Liver (tissue), 9 donors: Measurements from ENCODE around the gene ANKRD44. TPM values are rescaled to one million over a fixed set of nuclear protein-coding genes. Genes with fewer than 3 reads are reported as not detected.

ENCODE experiments used
- DNase-seq: peaks from one replicate; pipeline ENCODE4 v3.0.0-alpha.2; 2017; ENCODE audit warnings: low spot score
- H3K27ac ChIP-seq, 2 donors: one replicate each; pipeline ENCODE4 v1.7.0; 2013; ENCODE audit warnings: inconsistent platforms in 2 of 2, low read length in 2 of 2, control low read depth in 1 of 2, low read depth in 1 of 2, mild to moderate bottlenecking in 1 of 2
- H3K27me3 ChIP-seq, 4 donors: one replicate each; pipeline versions ENCODE4 v1.6.1 to v1.7.0; 2013; ENCODE audit warnings: low read length in 3 of 4, inconsistent platforms in 1 of 4, mild to moderate bottlenecking in 1 of 4, moderate library complexity in 1 of 4; ENCODE audit not compliant: control insufficient read depth in 4 of 4, insufficient read depth in 4 of 4
- H3K36me3 ChIP-seq, 4 donors: one replicate each; pipeline versions ENCODE4 v1.6.1 to v1.7.0; 2013; ENCODE audit warnings: low read length in 3 of 4, mild to moderate bottlenecking in 3 of 4, low read depth in 1 of 4, moderate library complexity in 1 of 4; ENCODE audit not compliant: control insufficient read depth in 4 of 4, insufficient read depth in 3 of 4
- H3K4me1 ChIP-seq, 4 donors: one replicate each; pipeline versions ENCODE4 v1.6.1 to v1.7.0; 2013; ENCODE audit warnings: low read length in 3 of 4, mild to moderate bottlenecking in 3 of 4, moderate library complexity in 1 of 4; ENCODE audit not compliant: control insufficient read depth in 4 of 4, insufficient read depth in 4 of 4
- H3K4me3 ChIP-seq, 3 donors: one replicate each; pipeline versions ENCODE4 v1.6.1 to v1.7.0; 2013; ENCODE audit warnings: low read length in 3 of 3, control low read depth in 1 of 3, low read depth in 1 of 3, mild to moderate bottlenecking in 1 of 3
- H3K9ac ChIP-seq, 2 donors: one replicate each; pipeline ENCODE4 v1.7.0; 2013; ENCODE audit warnings: low read length in 2 of 2, mild to moderate bottlenecking in 2 of 2, moderate library complexity in 2 of 2, control low read depth in 1 of 2, low read depth in 1 of 2
- H3K9me3 ChIP-seq, 4 donors: one replicate each; pipeline versions ENCODE4 v1.6.1 to v1.7.0; 2013; ENCODE audit warnings: low read length in 3 of 4; ENCODE audit not compliant: control insufficient read depth in 4 of 4
- EGR1 ChIP-seq, 2 donors: IDR thresholded peaks; 2 replicates each; pipeline ENCODE4 v1.6.1; 2016 to 2018; ENCODE audit warnings: antibody characterized with exemption in 2 of 2, low read depth in 2 of 2
- FOXA2 ChIP-seq: IDR thresholded peaks from 2 replicates; pipeline ENCODE4 v1.6.1; 2016; ENCODE audit warnings: antibody characterized with exemption
- GABPA ChIP-seq, 2 donors: IDR thresholded peaks in 1 of 2; conservative IDR thresholded peaks in 1 of 2; 2 replicates each; pipeline ENCODE4 v1.6.1; 2016; ENCODE audit warnings: antibody characterized with exemption in 2 of 2, mild to moderate bottlenecking in 1 of 2, moderate library complexity in 1 of 2
- HNF4G ChIP-seq: IDR thresholded peaks from 2 replicates; pipeline ENCODE4 v1.6.1; 2016; ENCODE audit warnings: antibody characterized with exemption
- JUND ChIP-seq, 2 donors: IDR thresholded peaks; 2 replicates each; pipeline ENCODE4 v1.6.1; 2016; ENCODE audit warnings: antibody characterized with exemption in 2 of 2
- NR2F2 ChIP-seq: IDR thresholded peaks from 2 replicates; pipeline ENCODE4 v1.6.1; 2016; ENCODE audit warnings: antibody characterized with exemption
- RAD21 ChIP-seq, 2 donors: IDR thresholded peaks; 2 replicates each; pipeline ENCODE4 v1.6.1; 2016; ENCODE audit warnings: antibody characterized with exemption in 2 of 2, mild to moderate bottlenecking in 2 of 2
- RXRA ChIP-seq, 2 donors: IDR thresholded peaks; 2 replicates each; pipeline ENCODE4 v1.6.1; 2017 to 2018; ENCODE audit warnings: antibody characterized with exemption in 2 of 2, mild to moderate bottlenecking in 1 of 2
- SP1 ChIP-seq: IDR thresholded peaks from 2 replicates; pipeline ENCODE4 v1.6.1; 2018; ENCODE audit warnings: antibody characterized with exemption, mild to moderate bottlenecking
- TAF1 ChIP-seq: conservative IDR thresholded peaks from 2 replicates; pipeline ENCODE4 v1.6.1; 2016; ENCODE audit warnings: antibody characterized with exemption, mild to moderate bottlenecking
- YY1 ChIP-seq: IDR thresholded peaks from 2 replicates; pipeline ENCODE4 v1.6.1; 2016; ENCODE audit warnings: antibody characterized with exemption, mild to moderate bottlenecking
- WGBS: extraction: QIAGEN DNeasy Blood & Tissue Kit; methylation state at CpG from one replicate; pipeline ENCODE4 v1.1.7; 2013; 5-methylcytosine and 5-hydroxymethylcytosine counted together
- polyA plus RNA-seq, 2 donors: library from polyadenylated mRNA; stranded (reverse) in 1 of 2; unstranded in 1 of 2; fragments of 200-250 nt in 1 of 2; fragments of >200 nt in 1 of 2; fragmentation: Nextera tagmentation in 1 of 2; extraction: Ambion mirVana in 1 of 2; gene quantifications; one replicate each; pipeline versions ENCODE4 v1.2.1 to v1.2.3, GENCODE V29; 2013 to 2015
- total RNA-seq, 2 donors: library from RNA; depleted of rRNA; stranded (reverse); fragments of >200 nt; gene quantifications; one replicate each; pipeline ENCODE4 v1.2.3, GENCODE V29; 2014
- TF ChIP-seq, protein P1 (sequence below): fragments of 150-350 bp; IDR thresholded peaks from 2 replicates; pipeline ENCODE4 v1.5.1; 2017; ENCODE audit warnings: improper control_type of control experiment, low read depth, low read length; ENCODE audit not compliant: missing input control
- TF ChIP-seq, protein P2 (sequence below): IDR thresholded peaks from 2 replicates; pipeline ENCODE4 v1.6.1; 2016; ENCODE audit warnings: antibody characterized with exemption
- TF ChIP-seq, protein P3 (sequence below): IDR thresholded peaks from 2 replicates; pipeline ENCODE4 v1.6.1; 2016; ENCODE audit warnings: antibody characterized with exemption
- TF ChIP-seq, protein P4 (sequence below): IDR thresholded peaks from 2 replicates; pipeline ENCODE4 v1.6.1; 2016; ENCODE audit warnings: antibody characterized with exemption, mild to moderate bottlenecking
- donor health status: healthy.
- donor health status: healthy.
- donor health status: healthy.
- donor health status: healthy.
- donor health status: healthy.

The ANKRD44 gene
- total and polyA plus RNA-seq, 4 donors = 3.8 to 18.2 (median 6.8) TPM

DNA sequence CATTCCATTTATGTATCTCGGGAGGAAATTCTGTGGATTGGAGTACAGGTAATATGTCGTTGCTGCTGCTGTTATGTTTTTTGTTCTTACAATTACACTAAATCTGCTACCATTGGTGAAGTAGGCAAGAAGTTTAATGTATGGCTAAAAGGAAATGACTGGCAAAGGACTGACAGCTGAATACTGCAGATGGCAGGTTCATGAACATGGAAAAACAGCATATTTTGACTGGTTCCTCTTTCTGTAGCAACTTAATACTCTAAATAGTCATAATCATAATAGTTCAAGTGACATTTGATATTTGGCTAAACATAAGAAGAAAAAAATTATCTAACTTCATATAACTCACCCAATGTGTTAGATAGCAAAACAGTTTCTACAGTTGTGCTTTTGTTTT, 299.6 kb downstream of the ANKRD44 start:
- DNase-seq = no peak
- Histone ChIP-seq H3K27me3 (no peaks in the 10 kb centered on the region), H3K9ac (no peak overlapping the region), H3K36me3 (peaks cover 0 to 4% (median 0%) of the 10 kb centered on the region in 4 donors), H3K4me3 (no peak overlapping the region), H3K9me3 (no peaks in the 10 kb centered on the region), H3K4me1 (peaks cover 0 to 4% (median 3%) of the 10 kb centered on the region in 4 donors), H3K27ac (no peak overlapping the region)
- 88% methylated on average over 2 of the region's 2 CpGs for WGBS
- TF ChIP-seq YY1 (no peak), FOXA2 (no peak)
- TF ChIP-seq, protein P1, sequence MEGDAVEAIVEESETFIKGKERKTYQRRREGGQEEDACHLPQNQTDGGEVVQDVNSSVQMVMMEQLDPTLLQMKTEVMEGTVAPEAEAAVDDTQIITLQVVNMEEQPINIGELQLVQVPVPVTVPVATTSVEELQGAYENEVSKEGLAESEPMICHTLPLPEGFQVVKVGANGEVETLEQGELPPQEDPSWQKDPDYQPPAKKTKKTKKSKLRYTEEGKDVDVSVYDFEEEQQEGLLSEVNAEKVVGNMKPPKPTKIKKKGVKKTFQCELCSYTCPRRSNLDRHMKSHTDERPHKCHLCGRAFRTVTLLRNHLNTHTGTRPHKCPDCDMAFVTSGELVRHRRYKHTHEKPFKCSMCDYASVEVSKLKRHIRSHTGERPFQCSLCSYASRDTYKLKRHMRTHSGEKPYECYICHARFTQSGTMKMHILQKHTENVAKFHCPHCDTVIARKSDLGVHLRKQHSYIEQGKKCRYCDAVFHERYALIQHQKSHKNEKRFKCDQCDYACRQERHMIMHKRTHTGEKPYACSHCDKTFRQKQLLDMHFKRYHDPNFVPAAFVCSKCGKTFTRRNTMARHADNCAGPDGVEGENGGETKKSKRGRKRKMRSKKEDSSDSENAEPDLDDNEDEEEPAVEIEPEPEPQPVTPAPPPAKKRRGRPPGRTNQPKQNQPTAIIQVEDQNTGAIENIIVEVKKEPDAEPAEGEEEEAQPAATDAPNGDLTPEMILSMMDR = no peak
- TF ChIP-seq, protein P2, sequence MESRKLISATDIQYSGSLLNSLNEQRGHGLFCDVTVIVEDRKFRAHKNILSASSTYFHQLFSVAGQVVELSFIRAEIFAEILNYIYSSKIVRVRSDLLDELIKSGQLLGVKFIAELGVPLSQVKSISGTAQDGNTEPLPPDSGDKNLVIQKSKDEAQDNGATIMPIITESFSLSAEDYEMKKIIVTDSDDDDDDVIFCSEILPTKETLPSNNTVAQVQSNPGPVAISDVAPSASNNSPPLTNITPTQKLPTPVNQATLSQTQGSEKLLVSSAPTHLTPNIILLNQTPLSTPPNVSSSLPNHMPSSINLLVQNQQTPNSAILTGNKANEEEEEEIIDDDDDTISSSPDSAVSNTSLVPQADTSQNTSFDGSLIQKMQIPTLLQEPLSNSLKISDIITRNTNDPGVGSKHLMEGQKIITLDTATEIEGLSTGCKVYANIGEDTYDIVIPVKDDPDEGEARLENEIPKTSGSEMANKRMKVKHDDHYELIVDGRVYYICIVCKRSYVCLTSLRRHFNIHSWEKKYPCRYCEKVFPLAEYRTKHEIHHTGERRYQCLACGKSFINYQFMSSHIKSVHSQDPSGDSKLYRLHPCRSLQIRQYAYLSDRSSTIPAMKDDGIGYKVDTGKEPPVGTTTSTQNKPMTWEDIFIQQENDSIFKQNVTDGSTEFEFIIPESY = no peak

DNA sequence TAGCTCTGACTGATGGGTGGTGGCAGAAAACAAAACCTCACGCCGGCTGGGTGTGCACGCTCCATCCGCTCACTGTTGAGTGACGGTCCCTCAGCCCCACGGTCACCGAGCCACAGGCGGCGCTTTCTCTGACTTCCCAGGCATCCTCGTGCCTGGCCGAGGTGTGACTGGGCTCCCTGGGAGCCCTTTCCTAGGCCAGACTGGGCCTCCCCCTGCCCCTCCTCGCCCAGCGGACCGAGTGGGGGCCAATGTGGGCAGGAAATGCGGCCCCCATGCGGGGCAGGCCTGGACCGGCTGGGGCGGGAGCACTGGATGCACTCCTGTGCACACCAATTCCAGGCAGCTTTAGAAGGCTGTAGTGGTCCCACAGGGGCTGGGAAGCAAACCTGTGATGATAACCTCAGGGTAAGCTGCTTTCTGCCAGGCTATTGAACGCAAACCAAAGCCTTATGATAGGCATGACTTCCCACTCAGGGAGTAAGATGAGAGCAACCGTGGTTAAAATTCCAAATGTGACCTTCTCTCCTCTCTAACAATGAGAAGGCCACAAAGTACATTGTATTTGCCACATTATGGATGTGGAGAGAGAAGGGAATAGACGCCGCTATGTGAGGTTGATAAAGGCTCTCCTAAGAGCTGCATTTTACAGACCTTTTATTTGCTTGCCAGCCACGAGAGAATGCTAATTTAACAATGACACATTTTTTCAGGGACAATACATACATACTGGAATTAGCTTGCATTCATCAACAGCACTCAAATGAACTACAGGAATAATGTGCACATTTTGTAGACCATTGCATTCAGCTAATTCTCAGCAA, 300.2 kb downstream of the ANKRD44 start:
- TF ChIP-seq GABPA (IDR thresholded peaks at IDR 0.05 in 1 of 2, conservative IDR thresholded peaks at IDR 0.05 in 1 of 2) (no peak), EGR1 (IDR thresholded peaks at IDR 0.05; ENCODE audit: low read depth in 2 of 2) (no peak), HNF4G (no peak), TAF1 (no peak), RXRA (IDR thresholded peaks at IDR 0.05) (no peak), NR2F2 (no peak), JUND (IDR thresholded peaks at IDR 0.05) (no peak), RAD21 (IDR thresholded peaks at IDR 0.05) (no peak), FOXA2 (no peak), SP1 (no peak), YY1 (no peak)
- TF ChIP-seq, protein P1 = no peak
- TF ChIP-seq, protein P2 = no peak
- TF ChIP-seq, protein P3, sequence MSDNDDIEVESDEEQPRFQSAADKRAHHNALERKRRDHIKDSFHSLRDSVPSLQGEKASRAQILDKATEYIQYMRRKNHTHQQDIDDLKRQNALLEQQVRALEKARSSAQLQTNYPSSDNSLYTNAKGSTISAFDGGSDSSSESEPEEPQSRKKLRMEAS = no peak
- TF ChIP-seq, protein P4, sequence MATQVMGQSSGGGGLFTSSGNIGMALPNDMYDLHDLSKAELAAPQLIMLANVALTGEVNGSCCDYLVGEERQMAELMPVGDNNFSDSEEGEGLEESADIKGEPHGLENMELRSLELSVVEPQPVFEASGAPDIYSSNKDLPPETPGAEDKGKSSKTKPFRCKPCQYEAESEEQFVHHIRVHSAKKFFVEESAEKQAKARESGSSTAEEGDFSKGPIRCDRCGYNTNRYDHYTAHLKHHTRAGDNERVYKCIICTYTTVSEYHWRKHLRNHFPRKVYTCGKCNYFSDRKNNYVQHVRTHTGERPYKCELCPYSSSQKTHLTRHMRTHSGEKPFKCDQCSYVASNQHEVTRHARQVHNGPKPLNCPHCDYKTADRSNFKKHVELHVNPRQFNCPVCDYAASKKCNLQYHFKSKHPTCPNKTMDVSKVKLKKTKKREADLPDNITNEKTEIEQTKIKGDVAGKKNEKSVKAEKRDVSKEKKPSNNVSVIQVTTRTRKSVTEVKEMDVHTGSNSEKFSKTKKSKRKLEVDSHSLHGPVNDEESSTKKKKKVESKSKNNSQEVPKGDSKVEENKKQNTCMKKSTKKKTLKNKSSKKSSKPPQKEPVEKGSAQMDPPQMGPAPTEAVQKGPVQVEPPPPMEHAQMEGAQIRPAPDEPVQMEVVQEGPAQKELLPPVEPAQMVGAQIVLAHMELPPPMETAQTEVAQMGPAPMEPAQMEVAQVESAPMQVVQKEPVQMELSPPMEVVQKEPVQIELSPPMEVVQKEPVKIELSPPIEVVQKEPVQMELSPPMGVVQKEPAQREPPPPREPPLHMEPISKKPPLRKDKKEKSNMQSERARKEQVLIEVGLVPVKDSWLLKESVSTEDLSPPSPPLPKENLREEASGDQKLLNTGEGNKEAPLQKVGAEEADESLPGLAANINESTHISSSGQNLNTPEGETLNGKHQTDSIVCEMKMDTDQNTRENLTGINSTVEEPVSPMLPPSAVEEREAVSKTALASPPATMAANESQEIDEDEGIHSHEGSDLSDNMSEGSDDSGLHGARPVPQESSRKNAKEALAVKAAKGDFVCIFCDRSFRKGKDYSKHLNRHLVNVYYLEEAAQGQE = no peak
- H3K9ac ChIP-seq = no peak overlapping the region
- H3K4me1 ChIP-seq = peaks cover 2 to 10% (median 6%) of the 10 kb centered on the region in 4 donors
- DNase-seq = no peak
- no peak overlapping the region for H3K4me3 ChIP-seq
- WGBS = 92% methylated on average over 23 of the region's 23 CpGs
- H3K27me3 ChIP-seq = no peaks in the 10 kb centered on the region
- no peaks in the 10 kb centered on the region for H3K9me3 ChIP-seq
- H3K36me3 ChIP-seq = peaks cover 0 to 4% (median 0%) of the 10 kb centered on the region in 4 donors
- no peak overlapping the region for H3K27ac ChIP-seq
